SK-MEL-5 (cell line): ENCODE data around the gene SUMO2. TPM values are rescaled to one million over a fixed set of nuclear protein-coding genes. Genes with fewer than 3 reads are reported as not detected.
"Not testable (repeated sequence)": the region's sequence is repeated elsewhere in the genome, so short reads cannot be mapped to it uniquely, and the experiment has no call there.

Source experiments
- DNase-seq: peaks from one replicate; pipeline ENCODE4 v3.0.0-alpha.2; 2016; ENCODE audit warnings: low read depth, low spot score
- in situ Hi-C: cut with HindIII; loops from 2 replicates; pipeline ENCODE4 v1.10.0; 2016; ENCODE audit warnings: low sequenced_read_pairs, high pct_unique_total_duplicates, low pct_unique_long_range_greater_than_20kb
- total RNA-seq: library from RNA; depleted of rRNA; stranded (reverse); fragments of >200 nt; shearing (Covaris generic); gene quantifications from 2 replicates; pipeline ENCODE4 v1.2.3, GENCODE V29; 2014

Gene SUMO2
- total RNA-seq, 1 experiment from 2014 or later: 206 TPM

DNA sequence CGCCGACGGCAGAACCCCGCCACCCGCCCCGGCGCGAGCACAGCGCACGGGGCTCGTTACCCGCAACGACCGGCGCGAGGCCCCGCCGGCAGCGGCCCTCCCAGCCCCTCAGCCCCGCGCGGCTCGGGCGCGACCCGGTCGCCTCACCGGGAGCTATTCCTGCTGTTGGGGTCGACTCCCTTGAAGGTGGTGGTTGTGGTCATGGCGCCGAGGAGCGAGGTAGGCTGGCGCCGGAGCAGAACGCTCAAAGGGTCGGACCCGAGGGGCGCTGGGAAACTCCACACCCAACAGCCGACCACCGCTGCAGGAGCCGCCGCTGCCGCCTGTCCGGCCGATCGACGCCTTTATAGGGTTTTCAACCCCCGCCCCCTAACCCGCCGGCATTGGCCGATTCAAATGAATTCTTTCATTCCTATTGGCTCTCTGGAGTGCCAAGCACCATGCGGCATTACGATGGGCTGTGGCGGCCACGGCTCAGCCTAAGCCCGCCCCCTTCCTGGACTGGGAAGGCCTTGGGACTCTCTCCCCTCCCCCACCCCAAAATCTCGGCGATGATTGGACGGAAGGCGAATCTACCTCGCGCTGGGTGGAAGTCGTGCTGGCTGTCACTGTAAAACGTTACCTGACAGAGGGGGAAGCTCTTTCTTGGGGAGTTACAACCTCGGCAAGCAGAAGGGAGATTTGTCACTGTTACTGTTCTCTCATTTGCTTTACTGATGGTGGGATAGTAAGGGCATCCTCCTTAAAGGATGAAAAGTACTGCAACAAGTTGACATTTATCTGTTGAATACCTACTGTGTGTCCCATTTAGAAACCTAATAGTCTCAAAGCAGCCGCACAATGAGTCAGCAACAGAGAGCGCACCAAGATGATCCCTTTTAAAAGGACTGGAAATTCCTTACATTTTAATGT is 28.3 kb downstream of the SUMO2 start, which contains the start of gene JPT1:
Gene JPT1, minus strand, starts transcription at position 318 of the 912 bp plus-strand sequence. Its CDS starts 115 bp downstream, at position 203.
- DNase-seq: peak; percentile 100
- in situ Hi-C loops: no loop called here

DNA sequence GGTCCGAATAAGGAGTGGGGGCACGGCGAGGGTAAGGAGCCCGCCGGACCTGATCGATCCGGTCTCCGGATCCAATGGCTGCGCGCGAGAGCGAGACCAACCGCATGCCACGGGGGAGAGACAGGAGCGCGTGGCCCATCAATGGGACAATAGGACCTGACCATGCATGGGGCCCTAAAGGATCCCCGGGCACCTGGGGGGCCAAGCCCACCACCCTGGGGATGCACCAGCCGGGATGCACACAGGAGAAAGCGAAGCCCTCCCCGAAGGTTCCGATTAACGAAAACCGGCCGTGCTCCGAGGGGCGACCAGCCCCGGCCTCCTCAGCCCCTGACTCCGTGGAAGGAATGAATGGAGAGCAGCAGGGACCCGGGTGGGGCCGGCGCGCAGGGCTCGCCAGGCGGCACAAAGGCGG is 29.0 kb downstream of the SUMO2 start:
- peak; percentile 28 for DNase-seq
- in situ Hi-C loops: no loop called here

DNA sequence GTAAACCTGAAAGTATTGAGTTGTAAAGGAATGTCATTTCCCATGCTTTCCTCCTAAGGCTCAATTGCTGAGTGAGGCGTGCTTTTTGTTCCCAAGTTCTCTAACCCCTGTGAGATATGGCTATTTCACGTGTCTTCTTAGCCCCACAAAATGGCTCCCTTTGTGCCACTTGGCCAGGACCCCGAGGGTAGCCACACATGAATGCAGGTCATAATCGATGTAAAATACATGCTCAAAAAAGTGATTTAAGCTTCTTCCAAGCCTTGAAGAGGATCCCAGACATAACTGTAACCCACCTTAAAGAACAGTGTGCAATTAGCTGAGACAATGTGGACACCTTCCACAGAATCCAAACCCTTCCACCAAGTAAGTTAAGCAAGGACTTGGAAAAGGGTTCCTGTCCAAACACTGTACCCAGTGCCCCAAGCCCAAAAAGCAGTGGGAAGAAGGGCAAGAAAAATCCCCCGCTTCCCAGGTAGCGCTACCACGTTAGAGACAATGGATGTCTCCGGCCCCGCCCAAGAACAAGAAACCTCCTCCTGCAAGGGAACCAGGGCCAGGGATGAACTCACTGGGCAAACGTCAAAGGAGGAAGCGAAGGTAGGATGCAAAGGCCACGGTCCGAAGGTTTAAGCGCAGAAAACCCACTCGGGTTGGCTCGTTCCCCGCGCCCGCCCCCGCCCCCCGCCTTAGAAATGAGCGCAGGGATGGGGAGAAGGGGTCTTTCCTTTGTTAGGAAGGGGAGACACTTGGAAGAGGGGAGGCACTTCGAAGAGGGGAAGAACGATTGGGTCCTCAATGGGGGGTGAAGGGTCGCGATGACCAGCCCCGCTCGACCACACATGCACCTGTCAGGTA is 29.6 kb downstream of the SUMO2 start:
- DNase-seq: peak; percentile 45
- in situ Hi-C loops: no loop called here

DNA sequence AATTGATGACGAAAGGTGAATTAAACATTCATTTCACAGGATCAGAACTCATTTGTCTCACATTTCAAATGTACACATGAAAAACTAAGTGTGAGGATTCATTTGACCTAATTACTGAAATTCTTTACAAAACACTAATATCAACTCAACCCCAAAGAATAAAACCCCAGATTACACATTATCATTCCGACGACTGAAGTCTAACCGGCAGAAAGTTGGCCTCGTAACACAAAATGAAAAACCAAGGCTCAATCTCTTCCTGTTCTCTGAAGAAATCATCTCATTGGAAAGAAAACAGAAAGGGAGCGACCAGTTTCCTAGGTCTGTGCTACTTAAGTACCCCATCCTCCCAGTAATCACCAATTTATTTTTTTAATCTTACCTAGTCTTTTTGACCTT is 30.2 kb downstream of the SUMO2 start:
- no peak for DNase-seq
- in situ Hi-C loops: no loop called here

DNA sequence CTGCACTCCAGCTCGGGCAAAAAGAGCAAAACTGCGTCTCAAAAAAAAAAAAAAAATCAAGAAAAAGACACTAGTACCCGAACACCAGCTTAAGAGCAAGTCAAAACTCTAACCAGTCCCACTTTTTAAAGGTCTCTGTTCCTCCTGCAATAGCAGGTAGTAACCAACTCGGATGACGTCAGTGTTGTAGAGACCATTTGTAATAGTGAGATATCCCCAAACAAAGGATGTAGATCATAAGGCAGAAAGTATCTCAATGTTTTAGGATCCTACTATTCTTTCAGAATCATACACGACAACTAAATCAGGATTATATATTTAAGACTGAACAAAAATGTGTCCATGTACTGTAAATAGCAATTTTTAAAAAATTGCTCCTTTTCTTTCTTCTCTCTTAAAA is 30.8 kb downstream of the SUMO2 start:
- in situ Hi-C loops: no loop called here
- no peak for DNase-seq

DNA sequence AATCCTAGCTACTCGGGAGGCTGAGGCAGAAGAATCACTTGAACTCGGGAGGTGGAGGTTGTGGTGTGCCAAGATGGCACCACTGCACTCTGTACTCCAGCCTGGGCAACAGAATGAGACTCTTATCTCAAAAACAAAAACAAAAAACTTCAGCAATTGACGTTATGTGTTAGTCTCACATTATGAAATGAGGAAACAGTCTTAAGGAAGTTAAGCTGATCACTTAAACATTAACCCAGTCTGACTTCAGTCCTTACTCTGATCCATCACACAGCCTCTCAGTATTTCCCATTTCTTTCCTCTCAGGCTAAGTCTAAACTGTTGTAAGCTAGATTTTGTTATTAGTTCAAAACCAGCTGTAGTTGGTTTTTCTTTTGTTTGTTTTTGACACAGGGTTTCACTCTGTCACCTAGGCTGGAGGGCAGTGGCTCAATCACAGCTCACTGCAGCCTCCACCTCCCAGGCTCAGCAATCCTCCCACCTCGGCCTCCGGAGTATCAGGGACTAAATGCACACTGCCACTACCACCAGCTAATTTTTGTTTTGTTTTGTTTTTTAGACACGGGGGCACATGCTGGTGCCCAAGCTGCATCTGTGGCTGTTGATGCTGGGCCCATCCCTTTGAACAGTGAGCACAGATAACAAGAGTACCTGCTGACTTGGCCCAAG is 34.7 kb downstream of the SUMO2 start:
- DNase-seq: no peak
- in situ Hi-C loops: no loop called here

DNA sequence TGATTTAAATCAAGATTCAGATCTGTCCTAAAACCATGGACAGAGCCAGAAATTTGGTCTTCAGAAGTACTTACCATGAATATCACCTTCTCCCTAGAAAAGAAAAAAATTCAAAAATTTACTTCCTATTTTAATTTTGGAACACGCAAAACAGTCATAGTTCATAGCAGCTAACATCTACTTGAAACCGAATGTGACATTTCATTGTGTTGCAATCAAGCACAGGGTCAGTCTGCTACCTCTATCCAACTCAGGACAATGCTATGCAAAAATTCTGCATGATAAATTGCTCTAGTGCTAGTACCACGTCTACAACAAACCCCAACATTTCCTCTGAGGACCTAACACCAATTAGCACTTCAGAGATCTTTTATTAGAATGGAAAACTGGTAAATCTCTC is 36.2 kb downstream of the SUMO2 start:
- in situ Hi-C loops: no loop called here
- no peak for DNase-seq

DNA sequence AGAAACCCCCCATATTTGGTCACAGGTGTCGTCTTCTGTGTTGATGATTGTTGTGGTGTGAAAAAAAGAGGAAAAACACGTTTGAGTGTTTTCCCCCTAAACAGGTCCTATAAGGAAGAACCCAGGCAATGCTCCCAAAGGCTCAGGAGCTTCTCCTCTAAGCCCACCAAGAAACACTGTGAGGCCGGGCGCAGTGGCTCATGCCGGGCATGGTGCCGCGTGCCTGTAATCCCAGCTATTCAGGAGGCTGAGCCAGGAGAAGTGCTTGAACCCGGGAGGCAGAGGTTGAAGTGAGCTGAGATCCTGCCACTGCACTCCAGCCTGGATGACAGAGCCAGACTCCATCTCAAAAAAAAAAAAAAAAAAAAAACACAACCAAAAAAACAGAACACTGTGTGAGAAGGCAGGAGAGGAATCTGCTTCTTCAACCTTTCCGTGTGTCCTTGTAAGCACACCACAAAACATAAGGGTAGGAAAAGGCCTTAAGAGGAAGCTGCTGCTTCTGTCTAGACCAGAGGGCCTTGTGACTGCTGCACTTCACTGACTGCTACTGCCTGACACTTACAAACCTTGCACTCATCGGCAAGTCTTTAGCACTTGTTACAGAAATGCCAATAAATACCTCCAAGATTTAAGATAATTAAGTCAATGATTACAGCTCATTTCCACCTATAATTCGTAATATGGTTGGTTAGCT is 37.8 kb downstream of the SUMO2 start:
- in situ Hi-C loops: no loop called here
- no peak for DNase-seq

DNA sequence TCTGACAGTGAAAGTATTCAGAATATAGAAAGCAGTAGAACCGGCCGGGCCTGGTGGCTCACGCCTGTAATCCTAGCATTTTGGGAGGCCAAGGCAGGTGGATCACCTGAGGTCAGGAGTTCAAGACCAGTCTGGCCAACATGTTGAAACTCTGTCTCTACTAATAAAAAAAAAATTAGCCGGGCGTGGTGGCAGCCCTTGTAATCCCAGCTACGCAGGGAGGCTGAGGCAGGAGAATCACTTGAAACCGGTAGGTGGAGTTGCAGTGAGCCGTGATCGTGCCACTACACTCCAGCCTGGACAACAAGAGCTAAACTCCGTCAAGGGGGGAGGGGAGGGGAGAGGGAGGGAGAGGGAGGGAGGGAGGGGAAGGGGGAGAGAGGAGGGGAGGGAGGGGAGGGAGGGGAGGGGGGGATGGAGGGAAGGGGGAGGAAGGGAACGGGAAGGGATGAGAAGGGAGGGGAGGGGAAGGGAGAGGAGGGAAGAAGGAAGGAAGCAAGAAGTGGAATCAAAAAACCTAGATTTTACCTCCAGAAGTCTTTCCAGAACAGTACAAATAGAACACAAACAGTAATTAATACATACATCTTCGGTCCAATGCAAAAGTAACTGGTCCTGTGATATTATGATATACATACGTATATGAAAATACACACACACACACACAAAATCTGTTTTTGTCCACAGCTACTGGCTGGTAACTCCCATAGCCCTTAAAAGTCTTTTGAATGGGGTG is 40.4 kb downstream of the SUMO2 start:
- in situ Hi-C loops: no loop called here
- no peak for DNase-seq

DNA sequence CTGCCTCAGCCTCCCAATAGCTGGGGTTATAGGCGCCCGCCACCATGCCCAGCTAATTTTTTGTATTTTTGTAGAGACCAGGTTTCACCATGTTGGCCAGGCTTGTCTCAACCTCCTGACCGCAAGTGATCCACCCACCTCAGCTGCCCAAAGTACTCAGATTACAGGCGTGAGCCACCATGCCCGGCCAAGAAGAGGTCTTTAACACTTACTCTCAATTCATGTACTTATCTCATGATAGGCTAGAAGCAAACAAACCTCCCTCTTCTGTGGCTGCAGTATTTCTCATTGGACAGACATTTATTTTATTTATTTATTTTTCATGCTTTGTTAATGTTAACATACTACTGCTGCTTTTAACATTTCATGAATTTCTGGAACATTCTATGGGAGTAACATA is 44.2 kb downstream of the SUMO2 start:
- in situ Hi-C loops: no loop called here
- no peak for DNase-seq

DNA sequence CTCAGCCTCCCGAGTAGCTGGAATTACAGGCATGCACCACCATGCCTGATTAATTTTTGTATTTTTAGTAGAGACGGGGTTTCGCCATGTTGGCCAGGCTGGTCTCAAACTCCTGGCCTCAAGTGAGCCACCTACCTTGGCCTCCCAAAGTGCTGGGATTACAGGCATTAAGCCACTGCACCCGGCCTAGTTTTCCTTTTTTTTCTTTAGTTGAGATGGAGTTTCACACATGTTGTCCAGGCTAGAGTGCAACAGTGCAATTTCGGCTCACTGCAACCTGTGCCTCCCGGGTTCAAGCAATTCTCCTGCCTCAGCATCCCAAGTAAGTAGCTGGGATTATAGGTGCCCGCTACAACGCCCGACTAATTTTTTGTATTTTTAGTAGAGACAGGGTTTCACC is 45.0 kb downstream of the SUMO2 start:
- in situ Hi-C loops, DNase-seq: not testable (repeated sequence)

DNA sequence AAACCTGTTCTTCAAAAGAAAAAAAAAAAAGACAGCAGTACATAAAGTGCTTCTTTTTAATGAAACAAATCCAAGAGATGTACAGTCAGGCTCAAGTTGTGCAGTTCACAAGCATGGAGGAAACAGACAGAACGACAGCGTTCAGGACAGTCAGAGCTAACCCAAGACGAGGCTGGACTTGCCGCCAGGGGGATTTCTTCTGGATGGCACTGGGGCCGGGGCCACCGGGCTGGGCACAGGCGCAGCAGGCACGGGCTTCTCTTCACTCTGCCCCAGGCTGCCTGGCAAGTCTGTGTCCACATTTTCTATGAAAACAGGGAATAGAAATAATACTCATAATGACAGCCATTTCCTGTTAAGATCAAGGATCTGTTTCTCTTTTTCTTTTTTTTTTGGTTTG is 46.8 kb downstream of the SUMO2 start:
- DNase-seq: no peak
- in situ Hi-C loops: no loop called here

DNA sequence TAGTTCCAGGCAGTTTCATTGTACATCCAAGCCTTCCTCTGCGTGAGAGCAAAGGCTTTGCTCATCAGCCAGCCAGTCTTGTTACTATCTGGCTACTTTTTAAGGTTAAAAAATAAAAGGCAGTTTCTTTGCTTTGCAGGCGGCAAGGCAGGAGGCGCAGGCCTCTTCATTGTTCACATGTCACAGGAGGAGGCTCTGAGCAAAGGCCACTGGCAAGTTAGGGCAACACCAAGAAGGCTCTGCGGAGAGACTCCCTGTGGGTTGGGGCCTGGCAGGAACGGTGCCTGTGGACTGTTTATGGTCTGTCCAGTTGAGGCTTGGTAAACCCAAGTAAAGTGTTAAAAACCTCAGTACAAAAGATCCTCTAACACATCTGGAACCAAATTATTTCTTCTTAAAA is 47.3 kb downstream of the SUMO2 start:
- no peak for DNase-seq
- in situ Hi-C loops: no loop called here

DNA sequence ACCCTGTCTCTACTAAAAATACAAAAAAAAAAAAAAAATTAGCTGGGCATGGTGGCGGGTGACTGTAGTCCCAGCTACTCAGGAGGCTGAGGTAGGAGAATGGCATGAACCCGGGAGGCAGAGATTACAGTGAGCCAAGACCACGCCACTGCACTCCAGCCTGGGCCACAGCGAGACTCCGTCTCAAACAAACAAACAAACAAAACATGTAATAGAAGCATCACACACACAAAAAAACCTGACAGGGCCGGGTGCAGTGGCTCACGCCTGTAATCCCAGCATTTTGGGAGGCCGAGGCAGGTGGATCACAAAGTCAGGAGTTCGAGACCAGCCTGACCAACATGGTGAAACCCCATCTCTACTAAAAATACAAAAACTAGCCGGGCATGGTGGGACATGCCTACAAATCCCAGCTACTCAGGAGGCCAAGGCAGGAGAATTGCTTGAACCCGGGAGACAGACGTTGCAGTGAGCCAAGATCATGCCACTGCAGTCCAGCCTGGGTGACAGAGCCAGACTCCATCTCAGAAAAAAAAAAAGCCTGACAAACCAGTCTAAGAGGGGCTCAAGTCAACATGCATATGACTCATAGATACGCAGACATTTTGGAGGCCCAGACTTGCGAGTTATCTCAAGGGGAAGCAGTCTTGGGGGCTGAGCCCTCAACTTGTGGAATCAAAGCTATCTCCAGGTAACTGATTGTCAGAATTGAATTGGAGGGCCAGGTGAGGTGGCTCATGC is 49.0 kb downstream of the SUMO2 start:
- in situ Hi-C loops: not testable (repeated sequence)

DNA sequence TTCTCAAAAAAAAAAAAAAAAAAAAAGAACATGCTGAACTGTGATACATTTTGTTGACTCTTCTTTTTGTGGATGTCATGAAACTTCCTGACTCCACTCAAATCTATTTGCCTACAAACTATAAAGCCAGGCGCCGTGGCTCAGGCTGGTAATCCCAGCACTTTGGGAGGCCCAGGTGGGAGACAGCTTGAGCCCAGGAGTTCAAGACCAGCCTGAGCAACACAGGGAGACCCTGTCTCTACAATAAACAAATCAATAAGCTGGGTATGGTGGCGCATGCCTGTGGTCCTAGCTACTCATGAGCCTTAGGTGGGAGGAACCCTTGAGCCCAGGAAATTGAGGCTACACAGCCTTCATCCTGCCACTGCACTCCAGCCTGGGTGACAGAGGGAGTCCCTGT is 49.8 kb downstream of the SUMO2 start:
- DNase-seq: no peak
- in situ Hi-C loops: no loop called here

More for the DNA sequence above, 49.0 kb downstream of the SUMO2 start:
- DNase-seq: not testable (repeated sequence)
